GM03348 (cell line): Measurements from ENCODE around the gene TMEM37.

Source experiments
- DNase-seq: peaks from one replicate; pipeline ENCODE4 v3.0.0; 2012; ENCODE audit warnings: low spot score

The TMEM37 gene

DNA sequence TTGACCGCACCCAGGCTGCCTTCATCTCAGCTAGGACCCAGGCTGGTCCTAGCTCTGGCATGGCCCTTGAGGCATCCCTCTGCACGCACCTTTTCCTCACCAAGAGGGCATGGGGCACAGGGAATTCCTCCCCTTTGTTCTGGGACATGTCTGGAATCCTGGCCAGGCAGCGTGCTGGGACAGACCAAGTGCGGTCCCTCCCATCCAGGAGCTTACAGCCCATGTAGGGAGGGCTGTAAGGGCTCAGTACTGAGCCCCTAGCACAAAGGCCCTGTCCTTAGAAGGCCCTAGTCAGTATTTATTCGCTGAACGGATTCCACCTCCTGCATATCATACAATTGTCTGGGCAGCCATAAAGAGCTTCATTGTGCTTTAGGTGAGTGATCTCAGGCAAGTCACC is 3.0 kb downstream of the TMEM37 start:
- no peak for DNase-seq

DNA sequence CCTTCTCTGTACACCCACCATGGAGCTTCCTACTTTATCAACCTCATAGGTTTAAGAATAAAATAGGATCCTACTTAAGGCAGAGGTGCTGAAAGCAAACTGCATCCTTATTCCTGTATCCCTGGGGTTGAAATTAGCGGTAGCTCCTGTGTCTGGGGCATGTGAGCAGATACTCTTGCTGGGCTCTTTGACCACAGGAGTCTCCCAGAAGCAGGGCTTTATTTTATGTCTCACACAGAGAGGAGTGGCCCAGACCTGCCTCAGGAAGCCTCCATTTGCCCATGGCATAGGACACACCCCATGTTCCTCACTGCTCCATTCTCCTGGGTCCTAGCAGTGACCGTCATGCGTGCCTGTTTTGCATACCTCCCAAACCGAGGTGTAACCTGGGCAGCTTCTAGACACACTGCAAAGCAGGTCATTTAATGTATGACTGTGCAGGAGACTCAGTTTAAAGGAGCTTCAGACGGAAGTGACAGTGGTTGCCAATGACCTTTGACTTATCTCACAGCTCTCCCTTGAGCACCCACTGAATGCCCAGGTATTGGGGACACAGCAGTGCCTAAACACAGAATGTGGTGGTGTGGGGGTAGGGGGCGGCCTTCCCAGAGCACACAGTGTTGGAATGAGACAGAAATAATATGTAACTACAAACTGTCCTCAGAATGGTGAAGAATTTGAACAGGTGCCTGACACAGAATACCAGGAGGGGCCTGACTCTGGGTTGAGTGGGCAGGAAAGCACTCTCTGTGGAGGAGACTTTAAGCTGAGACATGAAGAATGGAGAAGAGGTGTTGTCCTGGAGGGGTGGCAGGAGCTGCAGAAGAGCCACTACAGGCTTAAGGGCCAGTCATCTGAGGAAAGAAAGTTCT is 3.7 kb downstream of the TMEM37 start:
- no peak for DNase-seq

DNA sequence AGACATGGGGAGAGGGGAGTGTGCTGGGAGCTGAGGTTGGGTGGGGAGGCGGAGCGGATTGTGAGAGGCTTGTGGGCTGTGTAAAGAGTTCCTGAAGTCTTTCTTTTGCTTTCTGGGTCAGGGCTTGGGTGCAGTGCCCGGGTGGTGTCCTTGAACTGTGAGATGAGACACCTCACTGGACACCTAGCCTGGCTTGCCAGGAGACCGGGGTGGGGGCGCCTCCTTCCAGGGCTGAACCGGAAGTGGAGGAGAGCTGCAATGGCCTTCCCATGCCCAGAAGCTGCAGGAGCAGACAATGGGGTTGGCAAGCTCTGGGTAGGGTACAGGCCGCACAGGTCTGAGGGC is 4.3 kb downstream of the TMEM37 start:
- no peak for DNase-seq

DNA sequence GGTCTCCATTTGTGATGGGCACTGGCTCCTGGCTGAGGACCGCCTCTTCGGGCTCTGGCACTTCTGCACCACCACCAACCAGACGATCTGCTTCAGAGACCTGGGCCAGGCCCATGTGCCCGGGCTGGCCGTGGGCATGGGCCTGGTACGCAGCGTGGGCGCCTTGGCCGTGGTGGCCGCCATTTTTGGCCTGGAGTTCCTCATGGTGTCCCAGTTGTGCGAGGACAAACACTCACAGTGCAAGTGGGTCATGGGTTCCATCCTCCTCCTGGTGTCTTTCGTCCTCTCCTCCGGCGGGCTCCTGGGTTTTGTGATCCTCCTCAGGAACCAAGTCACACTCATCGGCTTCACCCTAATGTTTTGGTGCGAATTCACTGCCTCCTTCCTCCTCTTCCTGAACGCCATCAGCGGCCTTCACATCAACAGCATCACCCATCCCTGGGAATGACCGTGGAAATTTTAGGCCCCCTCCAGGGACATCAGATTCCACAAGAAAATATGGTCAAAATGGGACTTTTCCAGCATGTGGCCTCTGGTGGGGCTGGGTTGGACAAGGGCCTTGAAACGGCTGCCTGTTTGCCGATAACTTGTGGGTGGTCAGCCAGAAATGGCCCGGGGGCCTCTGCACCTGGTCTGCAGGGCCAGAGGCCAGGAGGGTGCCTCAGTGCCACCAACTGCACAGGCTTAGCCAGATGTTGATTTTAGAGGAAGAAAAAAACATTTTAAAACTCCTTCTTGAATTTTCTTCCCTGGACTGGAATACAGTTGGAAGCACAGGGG is 5.5 kb downstream of the TMEM37 start:
- DNase-seq, result no peak

DNA sequence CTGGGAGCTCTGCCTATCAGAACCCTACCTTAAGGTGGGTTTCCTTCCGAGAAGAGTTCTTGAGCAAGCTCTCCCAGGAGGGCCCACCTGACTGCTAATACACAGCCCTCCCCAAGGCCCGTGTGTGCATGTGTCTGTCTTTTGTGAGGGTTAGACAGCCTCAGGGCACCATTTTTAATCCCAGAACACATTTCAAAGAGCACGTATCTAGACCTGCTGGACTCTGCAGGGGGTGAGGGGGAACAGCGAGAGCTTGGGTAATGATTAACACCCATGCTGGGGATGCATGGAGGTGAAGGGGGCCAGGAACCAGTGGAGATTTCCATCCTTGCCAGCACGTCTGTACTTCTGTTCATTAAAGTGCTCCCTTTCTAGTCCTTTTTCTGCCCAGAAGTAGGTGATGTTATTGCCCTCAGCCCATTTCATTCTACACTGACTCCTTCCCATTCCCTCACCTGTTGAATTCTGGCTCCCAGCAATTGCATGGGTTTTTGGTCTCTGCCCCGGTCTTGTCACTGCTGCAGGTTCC is 6.5 kb downstream of the TMEM37 start:
- no peak for DNase-seq

DNA sequence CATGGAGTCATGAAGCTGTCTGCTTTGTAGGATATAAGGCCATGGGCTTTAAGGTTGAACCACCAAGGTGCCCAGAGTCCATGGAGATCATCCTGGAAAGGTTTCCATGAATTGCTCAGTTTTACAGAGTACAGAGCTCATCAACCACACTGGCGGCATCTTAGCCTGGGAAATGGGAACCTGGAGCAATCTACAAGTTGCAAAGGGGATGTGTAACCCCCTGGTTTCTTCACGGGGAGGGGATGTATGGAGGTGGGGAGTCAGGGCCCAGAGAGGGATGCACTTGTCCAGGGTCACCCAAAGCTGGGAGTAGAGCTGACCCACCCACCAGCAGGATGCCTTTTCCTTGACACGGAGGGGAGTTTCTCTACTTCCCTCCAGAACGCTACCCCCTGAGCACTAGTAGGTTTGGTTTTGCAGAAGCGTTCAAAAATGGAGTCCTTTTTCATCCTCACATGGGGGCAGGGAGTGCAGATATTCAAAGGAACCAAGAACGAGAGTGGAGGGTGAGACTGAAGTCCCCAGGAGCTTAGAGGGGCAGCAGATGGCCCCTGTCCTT is 7.2 kb downstream of the TMEM37 start:
- DNase-seq, result no peak

DNA sequence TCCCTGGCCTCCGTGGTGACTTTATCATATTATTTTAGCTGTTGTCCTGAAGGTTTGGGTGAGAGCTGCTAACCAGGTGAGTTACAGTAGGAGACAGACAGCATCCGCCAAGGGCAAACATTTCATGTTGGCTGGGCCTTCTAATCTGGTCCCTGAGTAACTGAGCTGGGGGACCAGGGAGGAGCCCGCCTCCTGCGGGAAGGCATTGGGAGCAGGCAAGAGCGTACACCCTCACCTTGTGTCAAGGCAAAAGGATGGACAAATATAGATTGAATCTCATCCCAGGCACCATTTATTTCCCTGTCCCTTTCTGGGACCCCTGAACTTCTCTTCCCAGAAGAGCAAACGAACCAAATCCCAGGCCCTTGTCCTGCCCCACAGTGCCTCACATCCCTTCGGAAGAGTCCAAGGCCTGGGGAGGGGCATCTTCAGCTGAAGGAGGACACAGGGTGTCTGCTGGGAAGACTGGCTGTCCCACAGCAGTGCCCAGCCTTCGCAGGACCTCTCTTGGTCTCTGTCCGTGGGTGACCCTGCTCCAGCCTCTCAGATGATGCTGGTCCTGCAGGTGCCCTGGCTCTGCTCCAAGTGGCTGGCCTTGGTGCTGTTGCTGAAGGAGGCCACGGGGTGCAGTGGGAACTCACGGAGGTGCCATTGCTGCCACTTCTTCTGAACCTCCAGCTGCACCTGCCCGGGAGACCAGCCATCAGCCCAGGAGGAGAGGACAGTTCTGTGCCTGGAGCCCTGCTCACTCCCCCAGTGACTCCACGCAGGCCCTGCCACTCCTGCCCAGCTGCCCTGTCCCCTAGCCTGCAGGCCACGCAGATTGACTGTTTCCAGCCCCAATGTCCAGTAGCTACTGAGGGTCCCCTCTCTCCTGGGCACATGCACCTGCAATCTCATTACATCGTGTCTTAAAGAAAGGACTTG is 8.2 kb downstream of the TMEM37 start:
- no peak for DNase-seq

DNA sequence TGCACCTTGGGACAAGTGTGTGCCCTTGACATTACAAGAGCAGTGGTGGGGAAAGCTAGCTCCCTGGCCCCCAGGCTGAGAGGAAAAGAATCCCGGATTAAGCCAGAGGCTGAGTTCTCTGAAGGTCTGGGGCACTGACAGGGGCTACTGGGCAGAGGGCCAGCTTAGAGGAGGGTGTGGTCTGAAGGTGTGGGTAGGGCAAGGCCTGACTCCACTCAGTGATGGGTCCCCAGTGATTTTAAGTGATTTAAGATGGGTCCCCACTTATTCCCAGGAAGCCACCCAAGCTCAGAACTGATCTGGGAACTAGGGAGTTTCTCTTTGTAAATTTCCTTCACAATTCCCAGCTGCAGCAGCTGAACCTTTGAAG is 8.8 kb downstream of the TMEM37 start:
- DNase-seq, result no peak

DNA sequence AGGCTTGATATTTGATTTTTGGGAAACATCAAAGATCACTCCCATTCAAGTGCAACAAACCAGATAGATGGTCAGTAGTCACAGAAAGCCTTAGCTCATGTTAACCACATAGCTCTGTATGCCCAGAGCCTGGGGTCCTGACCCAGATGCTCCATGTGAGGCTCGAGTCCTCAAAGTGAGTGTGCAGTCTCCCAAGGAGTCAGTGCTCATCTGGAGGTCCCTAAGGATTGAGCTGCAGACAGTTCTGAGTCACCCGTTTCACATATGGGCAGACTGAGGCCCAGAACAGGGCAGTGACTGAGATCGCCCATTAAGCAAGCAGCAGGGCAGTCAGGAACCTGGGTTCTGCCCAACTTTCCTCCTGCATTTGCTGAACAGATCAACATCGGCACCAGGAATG is 9.2 kb downstream of the TMEM37 start:
- no peak for DNase-seq

DNA sequence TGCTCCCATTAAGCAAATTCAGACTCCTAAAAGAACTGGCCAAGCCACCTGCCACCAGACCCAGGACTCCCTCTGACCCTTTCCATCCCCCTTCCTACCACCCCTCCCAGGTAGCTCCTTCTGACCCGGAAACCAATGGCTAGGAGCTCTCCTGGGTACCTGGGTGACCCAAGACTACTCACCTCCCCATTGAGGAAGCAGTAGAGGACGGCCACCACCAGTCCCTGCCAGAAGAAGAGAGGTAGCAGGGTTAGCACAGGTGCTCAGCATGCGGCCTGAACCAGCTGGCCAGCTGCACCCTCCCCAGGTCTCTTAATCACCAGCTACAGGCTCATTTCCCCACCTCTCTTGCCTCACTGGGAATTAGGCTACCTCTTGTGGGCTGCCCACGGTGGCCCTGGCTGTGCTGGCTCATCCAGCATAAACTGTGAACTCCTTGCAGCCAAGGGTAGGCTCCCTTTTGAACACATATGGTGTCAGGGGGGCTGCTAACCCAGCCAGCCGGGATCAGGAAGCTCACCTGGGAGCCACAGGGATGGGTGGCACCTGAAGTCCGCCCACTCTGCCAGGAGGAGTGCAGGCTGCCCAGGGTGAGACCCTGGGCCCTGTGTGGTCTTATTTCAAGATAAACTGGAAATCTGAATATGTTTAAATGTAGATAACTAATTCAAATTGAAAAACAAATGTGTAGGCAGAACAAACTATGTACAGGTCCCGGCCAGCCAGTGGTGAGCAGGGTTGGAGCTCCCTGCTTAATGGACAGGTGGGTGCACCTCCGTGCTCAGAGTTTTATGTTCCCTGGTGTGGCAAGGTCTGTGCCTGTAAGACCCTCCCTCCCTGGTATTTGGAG is 9.9 kb downstream of the TMEM37 start:
- DNase-seq, result no peak

DNA sequence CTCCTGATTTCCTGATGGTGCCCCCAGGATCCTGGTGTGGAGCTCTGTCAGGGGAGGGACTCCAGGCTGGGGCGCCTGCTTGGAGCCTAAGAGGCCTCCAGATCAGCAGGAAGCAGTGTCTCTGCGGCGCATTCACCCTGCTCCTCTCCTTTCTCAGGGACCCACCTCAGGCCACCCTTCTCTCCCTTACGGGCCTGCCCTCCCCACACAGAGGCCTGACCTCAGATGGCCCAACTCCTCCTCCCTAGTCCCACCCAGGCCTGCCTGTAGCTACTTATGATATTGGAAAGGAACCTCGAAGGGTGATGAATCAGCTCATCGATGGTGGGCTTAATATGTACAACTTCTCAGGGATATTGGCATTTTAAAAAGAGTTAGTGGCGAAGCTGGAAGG is 10.6 kb downstream of the TMEM37 start:
- no peak for DNase-seq

DNA sequence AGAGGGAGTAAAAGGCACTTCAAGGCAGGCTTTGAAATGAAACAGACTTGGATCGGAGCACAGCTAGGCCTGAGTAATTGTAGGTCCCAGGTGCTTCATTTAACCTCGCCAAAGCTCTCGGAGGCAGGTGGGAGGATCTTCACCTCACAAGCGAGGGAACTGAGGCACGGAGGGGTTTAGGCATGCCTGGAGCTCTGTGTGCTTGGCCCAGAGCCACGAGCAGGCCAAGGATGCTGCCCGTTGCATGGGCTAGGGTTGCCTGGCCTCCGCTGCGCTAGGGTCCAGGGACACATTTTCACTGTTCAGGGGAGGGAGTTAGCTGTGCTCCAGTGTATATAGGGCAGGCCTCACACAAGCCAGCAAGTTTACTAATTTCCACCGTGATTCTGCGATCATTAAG is 11.2 kb downstream of the TMEM37 start:
- DNase-seq, result no peak

DNA sequence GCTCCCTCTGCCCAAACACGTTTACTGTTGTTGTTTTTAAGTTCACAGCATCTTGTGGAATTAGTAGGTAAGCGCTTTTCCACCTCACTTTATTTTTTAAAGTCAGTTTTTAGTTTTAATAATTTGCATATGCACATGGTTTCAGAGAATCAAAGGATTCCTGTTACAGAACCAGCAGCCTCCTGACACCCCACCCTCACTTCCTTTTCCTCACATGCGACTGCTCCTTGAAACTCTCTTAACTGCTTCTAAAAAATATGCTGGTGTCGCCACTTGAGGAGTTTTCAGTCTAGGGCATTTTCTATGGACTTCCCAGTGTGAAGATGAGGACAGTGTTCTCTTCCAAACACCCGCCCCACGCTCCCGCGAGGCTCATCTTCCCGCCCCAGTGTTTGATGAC is 14.4 kb downstream of the TMEM37 start:
- DNase-seq, result no peak

DNA sequence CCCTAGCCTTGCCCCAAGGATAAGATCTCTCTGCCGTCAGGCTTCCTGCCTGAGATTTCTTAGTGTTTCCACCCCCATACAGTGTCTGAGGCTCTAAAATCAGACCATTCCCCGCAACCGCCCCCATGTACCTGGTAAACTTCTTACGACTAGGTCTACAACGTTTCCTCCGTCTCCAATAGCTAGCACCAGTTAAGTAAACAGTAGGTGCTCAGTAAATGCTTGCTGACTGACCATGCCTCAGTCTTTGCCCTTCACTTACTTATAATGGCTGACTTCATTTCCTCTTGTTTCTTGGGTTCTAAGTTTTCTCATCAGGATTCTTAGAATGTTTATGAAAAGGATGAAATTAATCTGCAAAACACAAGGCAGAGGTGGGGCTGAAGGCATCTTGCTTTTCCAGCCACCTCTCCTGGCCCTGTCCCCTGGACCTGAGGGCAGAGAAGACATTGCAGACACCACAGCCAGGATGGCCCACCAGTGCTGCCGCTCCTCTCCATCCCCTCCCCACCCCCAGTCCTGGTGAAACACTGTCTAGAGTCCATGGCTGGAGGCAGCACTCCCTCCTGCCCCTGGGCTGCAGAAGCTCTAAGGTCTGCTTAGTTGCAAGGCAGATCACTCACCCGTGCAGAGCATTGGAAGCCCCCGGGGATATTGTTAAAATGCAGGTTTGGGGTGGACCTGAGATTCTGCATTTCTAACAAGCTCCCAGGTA is 16.9 kb downstream of the TMEM37 start:
- DNase-seq, result no peak

DNA sequence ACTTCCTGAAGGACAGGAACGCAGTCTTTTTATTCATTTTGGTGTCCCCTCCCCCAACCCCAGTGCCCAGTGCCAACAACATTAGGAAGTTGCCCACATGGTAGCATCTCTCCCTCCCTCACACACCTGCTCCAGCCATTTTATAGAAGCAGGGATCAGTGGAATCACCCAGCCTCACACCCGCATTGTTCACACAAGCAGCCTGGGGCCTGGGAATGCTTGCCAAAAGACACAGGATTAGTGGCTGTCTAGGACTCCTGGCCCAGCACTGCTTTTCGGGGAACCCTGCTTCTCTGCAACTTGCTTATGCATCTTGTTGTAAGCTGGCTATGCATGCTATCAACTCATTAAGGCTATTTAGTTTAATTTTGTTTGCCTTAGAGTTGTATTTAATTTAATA is 17.9 kb downstream of the TMEM37 start:
- no peak for DNase-seq

DNA sequence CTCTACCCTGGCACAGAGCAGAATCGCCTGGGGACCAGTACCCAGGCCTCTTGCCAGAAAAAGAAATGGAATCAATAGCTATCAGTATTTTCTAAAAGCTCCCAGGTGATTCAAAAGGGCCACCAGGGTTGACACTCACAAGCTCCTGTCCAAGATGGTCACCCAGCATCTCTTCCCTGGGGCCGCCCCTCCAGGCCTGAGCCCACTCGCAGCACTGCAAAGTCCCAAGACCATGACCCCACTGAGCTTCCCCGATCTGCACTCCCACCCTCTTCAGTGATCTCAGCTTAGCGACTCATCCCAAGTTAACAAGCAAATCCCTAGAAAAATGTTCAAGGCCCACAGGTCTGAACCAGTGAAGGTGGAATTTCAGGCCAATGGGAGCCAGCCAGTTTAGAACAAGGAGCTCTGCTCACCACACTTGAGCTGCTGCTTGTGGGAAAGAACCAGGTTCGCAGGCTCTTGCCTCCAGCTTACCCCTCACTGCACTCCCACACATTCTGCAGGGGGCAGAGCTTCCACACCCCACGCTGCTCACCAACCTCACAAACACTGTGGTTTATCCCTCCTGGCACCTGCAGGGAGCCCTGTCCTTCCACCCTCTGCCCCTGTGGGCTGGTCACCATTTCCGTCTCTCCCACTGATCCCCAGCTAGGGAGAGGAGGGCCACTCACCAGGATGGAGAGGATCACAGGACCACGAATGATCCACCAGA is 19.8 kb downstream of the TMEM37 start:
- DNase-seq, result no peak

DNA sequence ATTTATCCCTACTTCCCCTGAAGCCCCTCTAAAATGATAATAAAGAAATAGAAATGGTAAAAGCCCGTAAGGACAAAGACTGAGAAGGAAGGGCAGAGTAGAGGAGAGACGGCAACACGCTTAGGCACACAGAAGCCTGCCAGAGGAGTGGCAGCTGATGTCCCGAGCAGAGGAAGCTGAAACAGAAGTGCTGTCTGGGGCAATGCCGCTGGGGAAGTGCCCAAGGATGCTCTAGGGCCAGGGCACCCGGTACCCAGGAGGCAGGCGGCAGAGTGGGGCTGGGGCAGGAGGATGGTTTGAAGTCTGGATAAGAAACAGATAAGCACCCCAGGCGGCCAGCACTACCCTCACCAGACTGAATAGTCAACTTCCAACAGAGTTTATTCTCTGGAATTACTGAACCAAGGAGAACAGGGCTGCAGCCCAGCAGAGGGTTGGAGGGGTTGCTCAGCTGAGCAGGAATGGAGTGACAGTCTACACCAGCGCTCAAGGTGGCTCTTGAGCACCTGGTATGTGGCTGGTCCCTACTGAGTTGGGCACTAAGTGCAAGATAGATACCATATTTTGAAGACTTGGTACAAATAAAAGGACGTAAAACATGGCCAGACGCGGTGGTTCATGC is 22.4 kb downstream of the TMEM37 start:
- DNase-seq, result no peak

DNA sequence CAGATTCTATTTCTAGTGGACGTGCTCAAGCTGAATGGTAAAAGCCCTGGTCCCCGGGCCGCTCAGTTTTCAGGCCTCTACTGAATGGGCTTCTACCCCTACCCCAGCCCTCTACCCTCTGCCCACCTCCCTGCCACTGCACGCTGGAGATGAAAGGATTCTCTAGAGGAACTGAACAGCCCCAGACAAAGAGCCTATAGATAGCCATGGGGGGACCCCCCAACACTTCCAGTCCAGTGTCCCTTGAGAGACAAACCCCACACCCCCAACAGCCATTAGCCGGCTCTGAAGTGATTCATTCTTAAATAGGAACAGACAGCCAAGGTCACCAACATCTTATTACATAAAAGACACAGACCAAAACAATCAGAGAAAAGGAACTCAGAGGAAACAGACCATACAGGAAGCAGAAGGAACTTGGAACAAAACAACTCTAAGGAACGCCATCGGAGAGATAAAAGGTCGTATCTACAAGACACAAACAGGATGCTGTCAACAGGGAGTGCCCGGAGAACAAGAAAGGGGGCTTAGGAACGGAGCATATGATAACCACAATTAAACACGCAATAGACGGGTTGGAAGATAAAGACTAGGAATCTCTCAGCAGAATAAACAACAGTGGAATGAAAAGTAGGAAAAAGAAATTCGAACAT is 23.5 kb downstream of the TMEM37 start:
- DNase-seq, result no peak

DNA sequence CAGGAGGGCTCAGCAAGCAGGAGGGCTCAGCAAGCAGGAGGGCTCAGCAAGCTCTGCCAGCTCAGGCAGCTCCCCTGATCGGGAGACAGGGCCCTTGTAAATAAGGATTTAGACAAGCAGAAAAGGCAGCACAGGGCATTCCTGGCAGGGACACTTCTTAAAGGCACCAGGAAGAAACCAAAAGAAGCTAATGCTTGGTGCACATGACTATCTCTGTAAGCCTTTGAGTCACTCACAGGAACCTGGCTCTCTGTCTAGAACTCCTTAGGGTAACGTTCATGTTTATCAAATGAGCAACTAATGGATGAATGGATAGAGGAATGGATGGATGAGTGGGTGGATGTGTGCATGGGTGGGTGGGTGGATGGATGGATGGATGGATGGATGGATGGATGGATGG is 28.4 kb downstream of the TMEM37 start:
- DNase-seq, result no peak
